SK-N-SH (cell line): ENCODE results near the gene MIGA2. TPM values are rescaled to one million over a fixed set of nuclear protein-coding genes. Genes with fewer than 3 reads are reported as not detected.

Source experiments
- CTCF ChIA-PET: fragments of 300-600, 350-600 bp; formaldehyde crosslinking; extraction: SDS; loops from one replicate; lab custom pipeline; 2021; lab: Yijun Ruan, JAX
- POLR2A ChIA-PET: fragments of 350-600 bp; sonication (Branson Sonifier 250); formaldehyde crosslinking; extraction: SDS; loops from one replicate; lab custom pipeline; 2020; ENCODE audit warnings: antibody characterized with exemption, inconsistent platforms; lab: Yijun Ruan, JAX
- DNase-seq: peaks from one replicate; pipeline ENCODE4 v3.0.0; 2012
- H2AFZ ChIP-seq: fragments of 200-600 bp; sonication (generic); 2 replicates; pipeline ENCODE4 v1.8.1; 2016; ENCODE audit warnings: antibody characterized with exemption, mild to moderate bottlenecking, low read depth
- H3F3A ChIP-seq: fragments of 200-600 bp; sonication (generic); replicated peaks from 2 replicates; pipeline ENCODE3; 2016; ENCODE audit warnings: antibody characterized with exemption, mild to moderate bottlenecking; ENCODE audit not compliant: insufficient read depth
- H3K27ac ChIP-seq, 2 experiments: fragments of 200-500 bp in 1 of 2; fragments of 200-600 bp in 1 of 2; sonication (Bioruptor generic) in 1 of 2; sonication (generic), shearing (Covaris generic) in 1 of 2; 2 replicates each; pipeline versions ENCODE4 v1.5.1 to v1.6.1; 2014 to 2016; ENCODE audit warnings: low read depth in 2 of 2, inconsistent platforms in 1 of 2, low read length in 1 of 2, mild to moderate bottlenecking in 1 of 2, mixed read lengths in 1 of 2
- H3K27me3 ChIP-seq: fragments of 200-600 bp; sonication (generic), shearing (Covaris generic); 2 replicates; pipeline ENCODE4 v1.6.1; 2016; ENCODE audit warnings: mixed run types; ENCODE audit not compliant: insufficient read depth
- H3K36me3 ChIP-seq, 2 experiments: fragments of 200-500 bp in 1 of 2; fragments of 200-600 bp in 1 of 2; sonication (Bioruptor generic) in 1 of 2; sonication (generic) in 1 of 2; replicated peaks in 1 of 2; 2 replicates each; pipeline versions ENCODE3 to v1.5.1; 2014 to 2016; ENCODE audit warnings: low read length in 1 of 2, mild to moderate bottlenecking in 1 of 2; ENCODE audit not compliant: insufficient read depth in 2 of 2, control insufficient read depth in 1 of 2
- H3K4me1 ChIP-seq, 2 experiments: fragments of 200-500 bp in 1 of 2; fragments of 200-600 bp in 1 of 2; sonication (Bioruptor generic) in 1 of 2; sonication (generic), shearing (Covaris generic) in 1 of 2; 2 replicates each; pipeline versions ENCODE4 v1.5.1 to v1.6.1; 2014 to 2016; ENCODE audit warnings: low read depth in 1 of 2, low read length in 1 of 2, mixed run types in 1 of 2; ENCODE audit not compliant: insufficient read depth in 2 of 2, control insufficient read depth in 1 of 2
- H3K4me2 ChIP-seq: fragments of 200-600 bp; sonication (generic), shearing (Covaris generic); 2 replicates; pipeline ENCODE4 v1.6.1; 2017; ENCODE audit warnings: mixed run types
- H3K4me3 ChIP-seq, 2 experiments: fragments of 200-500 bp in 1 of 2; fragments of 200-600 bp in 1 of 2; sonication (Bioruptor generic) in 1 of 2; sonication (generic), shearing (Covaris generic) in 1 of 2; 2 replicates each; pipeline versions ENCODE4 v1.5.1 to v1.8.1; 2014 to 2016; ENCODE audit warnings: low read depth in 2 of 2, inconsistent platforms in 1 of 2, low read length in 1 of 2, mild to moderate bottlenecking in 1 of 2, mixed read lengths in 1 of 2, moderate library complexity in 1 of 2
- H3K79me2 ChIP-seq: fragments of 200-600 bp; sonication (generic); 2 replicates; pipeline ENCODE4 v1.8.1; 2017; ENCODE audit warnings: mild to moderate bottlenecking; ENCODE audit not compliant: insufficient read depth
- H3K9ac ChIP-seq: fragments of 200-600 bp; sonication (generic); 2 replicates; pipeline ENCODE4 v1.6.1; 2017; ENCODE audit warnings: mixed run types
- H3K9me2 ChIP-seq: fragments of 200-600 bp; sonication (generic); 2 replicates; pipeline ENCODE4 v1.6.1; 2017; ENCODE audit warnings: mixed run types
- H3K9me3 ChIP-seq: fragments of 200-600 bp; sonication (generic); 2 replicates; pipeline ENCODE4 v1.6.1; 2017; ENCODE audit warnings: mixed run types, mild to moderate bottlenecking, moderate library complexity
- H4K20me1 ChIP-seq: fragments of 200-600 bp; sonication (generic); 2 replicates; pipeline ENCODE4 v1.6.1; 2017; ENCODE audit warnings: mild to moderate bottlenecking, mixed run types; ENCODE audit not compliant: insufficient read depth
- CHD2 ChIP-seq: fragments of 150-350 bp; IDR thresholded peaks from 2 replicates; pipeline ENCODE4 v1.6.1; 2018; ENCODE audit warnings: low read length; ENCODE audit not compliant: partially characterized antibody
- ELF1 ChIP-seq: IDR thresholded peaks from 2 replicates; pipeline ENCODE4 v1.4.0; 2012
- EP300 ChIP-seq, 2 experiments: IDR thresholded peaks; 2 replicates each; pipeline versions ENCODE4 v1.4.0 to v1.6.1; 2012; ENCODE audit warnings: borderline replicate concordance in 1 of 2, low read depth in 1 of 2, low read length in 1 of 2
- EZH2phosphoT487 ChIP-seq: fragments of 200-600 bp; sonication (generic); IDR thresholded peaks from 2 replicates; pipeline ENCODE4 v1.6.1; 2017; ENCODE audit warnings: low read depth, mixed run types, mild to moderate bottlenecking, antibody characterized with exemption, moderate library complexity, borderline replicate concordance
- FOSL2 ChIP-seq: IDR thresholded peaks from 2 replicates; pipeline ENCODE4 v1.4.0; 2012; ENCODE audit warnings: low read depth, mild to moderate bottlenecking, moderate library complexity, borderline replicate concordance
- FOXJ3 ChIP-seq: sonication (generic); formaldehyde crosslinking; IDR thresholded peaks from 2 replicates; pipeline ENCODE4 v1.5.1; 2020; ENCODE audit warnings: mild to moderate bottlenecking, missing genetic modification reagents
- FOXM1 ChIP-seq: IDR thresholded peaks from 2 replicates; pipeline ENCODE4 v1.4.0; 2012; ENCODE audit warnings: low read depth, mild to moderate bottlenecking
- MEF2A ChIP-seq: IDR thresholded peaks from 2 replicates; pipeline ENCODE4 v1.4.0; 2012; ENCODE audit warnings: low read depth, borderline replicate concordance
- NRF1 ChIP-seq: IDR thresholded peaks from 2 replicates; pipeline ENCODE4 v1.6.1; 2012; ENCODE audit warnings: low read depth, mild to moderate bottlenecking, low read length
- PBX3 ChIP-seq: IDR thresholded peaks from 2 replicates; pipeline ENCODE4; 2012
- POLR2AphosphoS5 ChIP-seq: IDR thresholded peaks from 2 replicates; pipeline ENCODE4 v1.6.1; 2012; ENCODE audit warnings: low read depth, low read length
- RXRA ChIP-seq: IDR thresholded peaks from 2 replicates; pipeline ENCODE4 v1.4.0; 2012; ENCODE audit warnings: low read depth, mild to moderate bottlenecking, borderline replicate concordance
- SIN3A ChIP-seq: IDR thresholded peaks from 2 replicates; pipeline ENCODE4 v1.6.1; 2012; ENCODE audit warnings: low read depth, mild to moderate bottlenecking, low read length, moderate library complexity, borderline replicate concordance
- TAF1 ChIP-seq: IDR thresholded peaks from 2 replicates; pipeline ENCODE4 v1.6.1; 2012; ENCODE audit warnings: low read depth, mild to moderate bottlenecking, low read length, moderate library complexity, borderline replicate concordance
- TCF12 ChIP-seq: IDR thresholded peaks from 2 replicates; pipeline ENCODE4 v1.4.0; 2012
- USF1 ChIP-seq: IDR thresholded peaks from 2 replicates; pipeline ENCODE4 v1.4.0; 2012; ENCODE audit warnings: low read depth, borderline replicate concordance
- YY1 ChIP-seq: IDR thresholded peaks from 2 replicates; pipeline ENCODE4 v1.4.0; 2012; ENCODE audit warnings: low read depth, mild to moderate bottlenecking
- ZBTB33 ChIP-seq: IDR thresholded peaks from 2 replicates; pipeline ENCODE4 v1.4.0; 2012; ENCODE audit warnings: low read depth, borderline replicate concordance
- WGBS: methylation state at CpG from one replicate; pipeline ENCODE4 v1.1.6; 2017; ENCODE audit warnings: low lambda C conversion rate; 5-methylcytosine and 5-hydroxymethylcytosine counted together
- polyA plus RNA-seq, 3 experiments: library from polyadenylated mRNA; depleted of rRNA; stranded (reverse); fragments of >200 nt; gene quantifications; 2 replicates each; pipeline ENCODE4 v1.2.3, GENCODE V29; 2012
- TF ChIP-seq, protein P1 (sequence below): fragments of 150-350 bp; IDR thresholded peaks from 2 replicates; pipeline ENCODE4 v1.6.1; 2016; ENCODE audit warnings: mild to moderate bottlenecking, low read depth, low read length
- TF ChIP-seq, protein P2 (sequence below): IDR thresholded peaks from 2 replicates; pipeline ENCODE4 v1.4.0; 2012; ENCODE audit warnings: low read depth

Gene MIGA2
- polyA plus RNA-seq, 1 of the 3 experiments (the other 2 are of a cell fraction): 21.2 TPM

DNA sequence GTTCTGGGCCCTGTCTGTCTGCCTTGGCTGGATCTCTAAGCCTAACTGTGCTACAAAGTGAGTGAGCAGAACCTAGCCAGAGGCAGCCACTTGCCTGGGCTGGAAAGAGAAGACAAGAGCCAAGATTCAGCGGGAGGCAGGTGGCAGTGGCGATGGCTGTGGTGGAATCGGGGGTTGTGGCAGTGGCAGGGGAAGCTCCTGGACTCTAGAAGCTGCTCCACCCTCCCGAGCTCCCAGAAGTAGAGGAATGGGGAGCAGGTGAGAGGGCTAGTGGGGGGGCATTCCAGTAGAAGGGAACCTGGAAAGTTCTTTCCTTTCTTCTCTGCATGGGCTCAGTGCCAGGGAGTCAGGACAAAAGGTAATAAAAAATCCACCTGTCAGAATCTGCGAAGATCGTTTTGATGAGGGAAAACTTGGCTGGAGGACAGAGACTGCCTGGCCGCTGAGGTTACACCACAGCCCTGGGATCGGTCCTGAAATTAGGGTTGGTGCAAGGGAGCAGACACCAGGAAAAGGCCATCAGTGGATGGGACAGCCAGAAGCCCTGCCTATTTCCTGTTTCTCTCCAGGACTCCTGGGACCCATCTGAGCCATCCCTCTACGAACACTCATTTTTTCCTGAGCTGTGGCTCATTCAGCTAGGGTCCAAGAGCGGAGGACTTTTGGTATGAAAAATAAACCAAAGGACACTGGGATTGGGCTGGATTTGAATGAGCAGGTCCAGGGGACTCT, 72.5 kb downstream of the MIGA2 start:
- Histone ChIP-seq H2AFZ (no peak overlapping the region), H3K9me3 (no peaks in the 10 kb centered on the region), H3K27me3 (no peaks in the 10 kb centered on the region), H3K4me3 (peak overlapping the region in 1 of 2 experiments; percentile 91; a peak in 2 of 4 replicates), H3K36me3 (peaks cover 0 to 9% of the 10 kb centered on the region in 2 experiments), H4K20me1 (no peaks in the 10 kb centered on the region), H3K9ac (peak overlapping the region; percentile 41; the same call in 1 of the 2 replicates), H3K79me2 (peaks cover 49% of the 10 kb centered on the region), H3K27ac (no peak overlapping the region), H3F3A (peaks cover 7% of the 10 kb centered on the region), H3K4me1 (peaks cover 11 to 19% of the 10 kb centered on the region in 2 experiments; a peak in 2 of 4 replicates), H3K9me2 (no peaks in the 10 kb centered on the region), H3K4me2 (peak overlapping the region; percentile 100)
- 93% methylated on average over 9 of the region's 10 CpGs for WGBS
- DNase-seq: no peak
- TF ChIP-seq TAF1 (no peak), TCF12 (no peak), EZH2phosphoT487 (no peak), PBX3 (no peak), SIN3A (no peak), FOXJ3 (CRISPR knock-in tag) (no peak), MEF2A (no peak), ZBTB33 (no peak), FOXM1 (no peak)
- TF ChIP-seq, protein P1, sequence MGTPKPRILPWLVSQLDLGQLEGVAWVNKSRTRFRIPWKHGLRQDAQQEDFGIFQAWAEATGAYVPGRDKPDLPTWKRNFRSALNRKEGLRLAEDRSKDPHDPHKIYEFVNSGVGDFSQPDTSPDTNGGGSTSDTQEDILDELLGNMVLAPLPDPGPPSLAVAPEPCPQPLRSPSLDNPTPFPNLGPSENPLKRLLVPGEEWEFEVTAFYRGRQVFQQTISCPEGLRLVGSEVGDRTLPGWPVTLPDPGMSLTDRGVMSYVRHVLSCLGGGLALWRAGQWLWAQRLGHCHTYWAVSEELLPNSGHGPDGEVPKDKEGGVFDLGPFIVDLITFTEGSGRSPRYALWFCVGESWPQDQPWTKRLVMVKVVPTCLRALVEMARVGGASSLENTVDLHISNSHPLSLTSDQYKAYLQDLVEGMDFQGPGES: no peak
- CTCF ChIA-PET: interaction anchor here (0.7 to 8.4 kb wide), 3 partner anchors 22 to 708 kb away, joined by 3 to 52 read pairs (median 3); no protein-coding TSS in a partner anchor
- POLR2A ChIA-PET: interaction anchor here (1.1 kb wide), 1 partner anchor 23 kb away, joined by 4 read pairs; no protein-coding TSS in a partner anchor

GRCh38 chr9:129109537-129109903, 73.1 kb downstream of the MIGA2 start:
- POLR2A ChIA-PET: interaction anchor here (1.1 kb wide), 1 partner anchor 22 kb away, joined by 4 read pairs; no protein-coding TSS in a partner anchor
- Histone ChIP-seq H3K36me3 (peaks cover 0 to 9% of the 10 kb centered on the region in 2 experiments), H3K4me2 (peak overlapping the region; percentile 100), H3F3A (peaks cover 7% of the 10 kb centered on the region), H3K27ac (no peak overlapping the region), H3K79me2 (peaks cover 54% of the 10 kb centered on the region), H3K4me3 (peak overlapping the region; percentile 88 to 91; a peak in 3 of 4 replicates), H3K9me2 (no peaks in the 10 kb centered on the region), H3K4me1 (peaks cover 11 to 19% of the 10 kb centered on the region in 2 experiments; a peak in 2 of 4 replicates), H3K9ac (peak overlapping the region; percentile 41; the same call in 1 of the 2 replicates), H3K9me3 (no peaks in the 10 kb centered on the region), H2AFZ (no peak overlapping the region), H3K27me3 (no peaks in the 10 kb centered on the region), H4K20me1 (no peaks in the 10 kb centered on the region)
- DNase-seq: no peak
- CTCF ChIA-PET: interaction anchor here (0.7 to 8.4 kb wide), 2 partner anchors 21 to 220 kb away, joined by 3 to 52 read pairs; no protein-coding TSS in a partner anchor
- WGBS: 94% methylated on average over 3 of the region's 7 CpGs
- TF ChIP-seq NRF1 (no peak), EZH2phosphoT487 (no peak), MEF2A (no peak), YY1 (no peak), EP300 (IDR thresholded peaks at IDR 0.05; ENCODE audit: borderline replicate concordance in 1 of 2, low read depth in 1 of 2, low read length in 1 of 2) (no peak), CHD2 (no peak), ELF1 (no peak), USF1 (no peak), RXRA (no peak), FOSL2 (no peak), TAF1 (no peak), POLR2AphosphoS5 (no peak)
- TF ChIP-seq, protein P2, sequence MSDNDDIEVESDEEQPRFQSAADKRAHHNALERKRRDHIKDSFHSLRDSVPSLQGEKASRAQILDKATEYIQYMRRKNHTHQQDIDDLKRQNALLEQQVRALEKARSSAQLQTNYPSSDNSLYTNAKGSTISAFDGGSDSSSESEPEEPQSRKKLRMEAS: no peak
